HL-60/S4 treated with phorbol 12-myristate 13-acetate at 8.2 ng/mL for 4 days and 3 days (cell line): ENCODE measurements around the gene CD34.

ENCODE experiments used
- in situ Hi-C: fragments of 300-500 bp; cut with MboI; formaldehyde crosslinking; loops from 2 replicates; pipeline ENCODE4 v1.15.0; 2022; ENCODE audit warnings: low sequenced_read_pairs

The CD34 gene

DNA sequence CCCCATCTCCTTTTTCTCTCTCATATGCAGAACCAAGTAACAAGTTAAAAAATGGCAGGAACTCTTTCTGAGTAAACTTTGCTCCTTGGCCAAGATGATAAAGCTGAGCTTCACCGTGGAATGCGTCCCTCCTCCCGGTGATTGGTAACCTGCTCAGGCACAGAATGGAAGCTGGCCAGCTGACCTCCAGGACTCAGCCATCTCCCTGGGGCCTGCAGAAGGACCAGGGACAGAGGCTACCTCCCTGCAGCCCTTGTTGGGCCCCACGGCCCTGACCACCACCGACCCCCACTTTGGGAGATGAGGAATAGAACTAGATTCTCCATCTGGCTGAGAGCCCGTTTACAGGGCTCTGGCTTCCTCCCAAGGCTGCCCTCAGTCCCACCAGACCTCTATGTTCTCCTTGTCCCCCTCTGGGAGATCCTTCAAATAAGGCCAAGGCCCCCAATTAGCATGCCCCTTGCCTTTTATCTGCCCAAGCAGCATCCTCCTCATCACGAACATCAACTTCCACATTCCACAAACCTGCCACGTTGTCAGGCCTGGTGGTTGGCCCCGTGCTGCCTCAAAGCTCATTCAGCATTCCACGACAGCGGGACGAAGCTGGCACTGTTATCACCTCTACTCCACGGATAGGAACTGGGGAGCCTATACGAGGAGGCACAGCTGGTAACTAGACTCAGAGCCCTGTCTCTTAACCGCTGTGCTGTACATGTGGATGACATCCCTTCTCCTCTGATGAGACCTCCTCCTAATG, 74.2 kb downstream of the CD34 start:
- in situ Hi-C loops = no loop called here

DNA sequence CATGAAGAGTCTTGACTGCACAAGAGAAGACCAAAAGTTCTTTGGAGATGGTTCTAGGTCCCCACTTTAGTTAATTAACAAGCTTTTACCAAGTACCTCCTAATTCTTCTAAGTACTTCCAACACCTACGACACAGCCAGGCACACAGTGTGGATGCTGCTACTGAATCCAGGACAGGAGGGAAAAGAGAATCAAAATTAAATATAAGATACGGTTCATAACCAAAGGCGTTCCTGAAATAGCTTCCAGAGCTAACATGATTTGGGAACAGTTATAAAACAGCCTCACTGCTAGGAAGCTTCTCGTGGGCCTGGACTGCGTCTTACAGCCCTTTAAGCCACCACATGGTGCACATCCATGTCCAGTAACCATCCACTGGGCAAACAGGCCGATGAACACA, 75.0 kb downstream of the CD34 start:
- in situ Hi-C loops = no loop called here

DNA sequence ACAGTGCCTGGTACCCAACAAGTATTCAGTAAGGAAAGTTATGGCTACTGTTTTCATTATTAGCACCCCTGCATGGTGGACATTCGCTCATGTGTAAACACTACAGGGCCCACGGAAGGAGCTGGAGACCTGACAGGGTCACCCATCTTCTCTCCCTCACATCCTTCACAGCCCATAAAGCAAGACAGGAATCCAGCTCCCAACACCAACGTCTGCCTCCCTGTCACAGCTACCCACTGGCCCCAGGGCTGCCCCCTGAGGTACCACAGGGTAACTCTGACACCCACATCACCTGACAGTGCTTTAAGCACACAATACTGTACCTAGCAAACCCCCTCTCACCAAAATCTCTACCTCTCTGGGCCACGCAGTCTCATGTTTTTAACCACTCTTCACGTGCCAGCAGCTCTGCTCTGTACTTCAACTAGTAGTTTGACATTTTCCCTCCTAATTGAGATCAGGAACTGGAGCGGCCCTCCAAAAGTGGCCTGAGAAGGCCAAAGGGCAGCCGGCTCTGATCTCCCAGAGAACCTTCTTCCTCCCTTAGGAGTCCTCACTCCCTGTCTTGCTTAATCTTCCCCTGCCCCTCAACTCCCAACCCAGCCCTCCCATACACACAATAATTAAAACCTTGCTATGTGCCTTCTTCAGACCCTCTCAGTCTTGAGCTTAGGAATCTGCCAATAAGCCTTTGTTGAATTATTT, 76.8 kb downstream of the CD34 start:
- in situ Hi-C loops = no loop called here

DNA sequence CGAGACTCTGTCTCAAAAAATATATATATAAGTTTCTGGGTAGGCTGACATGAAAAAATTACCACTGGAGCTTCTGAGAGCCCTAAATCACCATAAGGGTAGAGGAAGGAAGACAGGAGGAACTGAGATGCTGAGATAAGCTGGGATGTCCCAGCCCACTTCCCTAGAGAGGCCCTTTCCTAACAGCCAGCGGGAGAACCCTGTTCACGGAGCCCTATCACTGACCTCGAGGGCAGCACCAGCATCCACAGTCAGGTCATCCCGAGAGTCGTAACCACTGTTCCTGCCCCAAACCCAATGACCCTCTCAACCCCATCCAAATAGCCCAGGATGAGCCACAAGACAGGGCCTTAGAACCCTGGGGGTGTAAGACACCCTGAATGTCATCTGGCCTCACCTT, 77.5 kb downstream of the CD34 start:
- in situ Hi-C loops = no loop called here

DNA sequence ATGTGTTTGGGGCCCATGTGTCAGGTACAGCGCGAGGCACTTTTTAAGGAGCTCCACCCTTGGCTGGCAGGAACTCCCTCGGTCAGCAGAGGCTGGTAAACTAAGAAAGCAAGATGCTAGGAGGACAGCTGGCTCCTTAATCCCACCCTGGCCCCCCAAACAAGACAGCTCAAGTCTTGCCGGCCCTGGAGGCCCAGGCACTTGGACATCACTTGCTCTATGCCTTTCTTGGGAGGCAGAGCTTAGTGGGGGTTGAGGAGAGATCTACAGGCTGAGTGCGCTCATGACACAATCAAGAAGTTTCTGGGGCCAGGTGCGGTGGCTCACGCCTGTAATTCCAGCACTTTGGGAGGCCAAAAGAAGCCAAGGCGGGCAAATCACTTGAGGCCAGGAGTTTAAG, 78.1 kb downstream of the CD34 start:
- in situ Hi-C loops = no loop called here

DNA sequence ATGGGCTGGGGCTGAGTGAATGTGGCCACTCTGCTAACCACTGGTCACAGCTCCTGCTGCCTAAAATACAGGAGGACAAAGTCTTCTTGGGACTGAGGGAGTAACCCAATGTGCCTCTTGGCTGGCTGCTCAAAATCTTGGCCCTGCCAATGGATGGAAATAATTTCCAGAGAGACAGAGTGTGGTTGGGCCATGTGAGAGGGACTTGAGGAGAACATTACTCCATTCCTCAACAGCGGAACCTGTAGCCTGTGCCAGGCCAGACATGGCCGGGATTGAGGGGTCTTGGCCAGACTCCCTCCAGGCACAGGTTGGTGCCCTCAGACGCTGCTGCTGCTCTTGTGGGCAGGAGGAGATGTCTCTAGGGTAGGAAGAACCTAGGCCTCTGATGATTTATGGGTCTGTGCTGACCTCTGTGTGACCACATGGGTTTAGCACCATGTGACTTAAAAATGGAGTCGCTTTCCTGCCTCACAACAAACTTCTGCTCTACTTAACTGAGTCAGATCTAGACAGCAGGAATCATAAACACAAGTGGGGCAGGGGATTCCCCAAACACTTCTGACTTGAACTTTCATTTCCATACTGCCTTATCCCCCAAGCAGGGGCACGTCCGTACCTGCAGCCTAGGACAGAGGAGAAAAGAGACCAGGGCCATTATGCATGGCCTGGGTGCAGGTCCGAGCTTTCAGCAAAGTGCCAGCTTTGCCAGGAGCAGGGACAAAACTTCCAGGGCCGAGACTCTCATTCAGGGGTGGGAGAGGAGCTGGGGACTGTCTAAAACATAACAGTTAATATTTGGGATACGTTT, 79.2 kb downstream of the CD34 start:
- in situ Hi-C loops = no loop called here
